T follicular helper cell (primary cell): Measurements from ENCODE around the gene OR51E1.

Experiments
- DNase-seq: peaks from one replicate; pipeline ENCODE4 v3.0.0-alpha.2; 2020; ENCODE audit warnings: low read depth

The OR51E1 gene

DNA sequence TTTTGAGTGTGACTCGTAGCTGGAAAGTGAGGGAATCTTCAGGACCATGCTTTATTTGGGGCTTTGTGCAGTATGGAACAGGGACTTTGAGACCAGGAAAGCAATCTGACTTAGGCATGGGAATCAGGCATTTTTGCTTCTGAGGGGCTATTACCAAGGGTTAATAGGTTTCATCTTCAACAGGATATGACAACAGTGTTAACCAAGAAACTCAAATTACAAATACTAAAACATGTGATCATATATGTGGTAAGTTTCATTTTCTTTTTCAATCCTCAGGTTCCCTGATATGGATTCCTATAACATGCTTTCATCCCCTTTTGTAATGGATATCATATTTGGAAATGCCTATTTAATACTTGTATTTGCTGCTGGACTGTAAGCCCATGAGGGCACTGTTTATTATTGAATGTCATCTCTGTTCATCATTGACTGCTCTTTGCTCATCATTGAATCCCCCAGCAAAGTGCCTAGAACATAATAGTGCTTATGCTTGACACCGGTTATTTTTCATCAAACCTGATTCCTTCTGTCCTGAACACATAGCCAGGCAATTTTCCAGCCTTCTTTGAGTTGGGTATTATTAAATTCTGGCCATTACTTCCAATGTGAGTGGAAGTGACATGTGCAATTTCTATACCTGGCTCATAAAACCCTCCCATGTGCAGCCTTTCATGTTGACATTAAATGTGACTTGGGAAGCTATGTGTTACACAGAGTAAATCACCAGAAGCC, 11.0 kb downstream of the OR51E1 start:
- no peak for DNase-seq

DNA sequence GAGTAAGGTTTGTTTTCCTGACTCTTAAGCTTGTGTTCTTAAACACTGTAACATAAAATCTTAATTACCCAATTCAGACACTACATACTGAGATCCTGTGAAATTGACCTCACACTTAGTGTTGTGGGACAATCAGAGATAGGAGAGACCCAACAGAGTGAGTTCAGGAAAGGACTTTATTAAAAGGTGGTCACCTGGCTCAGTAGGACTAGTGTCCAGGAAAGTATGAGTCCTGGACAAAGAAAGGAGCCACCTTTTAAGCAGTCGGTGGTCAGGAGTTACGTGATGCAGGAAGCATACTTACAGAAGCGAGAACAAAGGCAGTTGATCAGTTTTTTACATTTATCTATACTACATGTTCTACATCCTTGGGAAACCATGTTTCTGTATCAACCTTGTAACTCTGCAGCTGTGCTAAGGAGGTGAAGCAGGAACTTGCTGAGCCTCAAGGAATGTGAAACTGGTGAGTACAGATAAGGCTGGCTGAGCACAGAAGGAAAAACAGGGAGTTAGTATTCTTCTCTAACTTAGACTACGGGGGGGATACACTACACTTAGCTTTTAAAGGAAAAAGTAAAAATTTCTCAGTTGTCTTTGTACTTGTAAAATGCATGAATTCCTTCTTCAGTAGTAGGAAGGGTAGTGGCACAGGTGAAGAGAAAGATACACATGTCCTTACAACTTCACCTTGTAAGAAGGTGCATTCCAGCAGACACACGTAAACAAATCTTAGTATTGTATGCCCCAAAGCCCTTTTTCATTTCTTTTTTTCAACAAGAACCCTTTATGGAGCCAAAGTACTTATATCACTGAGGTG, 15.1 kb downstream of the OR51E1 start:
- DNase-seq, result no peak

DNA sequence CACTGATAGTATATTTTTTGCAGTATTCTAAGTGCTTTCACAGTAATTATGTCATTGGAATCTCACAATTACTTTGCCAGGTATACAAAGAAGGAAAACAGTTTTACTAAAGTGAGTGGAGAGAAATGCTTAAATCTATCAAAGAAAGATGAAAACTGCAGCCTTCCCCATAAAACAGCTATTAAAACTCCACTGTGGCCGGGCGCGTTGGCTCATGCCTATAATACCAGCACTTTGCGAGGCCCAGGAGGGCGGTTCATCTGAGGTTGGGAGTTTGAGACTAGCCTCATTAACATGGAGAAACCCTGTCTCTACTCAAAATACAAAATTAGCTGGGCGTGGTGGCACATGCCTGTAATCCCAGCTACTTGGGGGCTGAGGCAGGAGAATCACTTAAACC, 19.1 kb downstream of the OR51E1 start:
- no peak for DNase-seq

DNA sequence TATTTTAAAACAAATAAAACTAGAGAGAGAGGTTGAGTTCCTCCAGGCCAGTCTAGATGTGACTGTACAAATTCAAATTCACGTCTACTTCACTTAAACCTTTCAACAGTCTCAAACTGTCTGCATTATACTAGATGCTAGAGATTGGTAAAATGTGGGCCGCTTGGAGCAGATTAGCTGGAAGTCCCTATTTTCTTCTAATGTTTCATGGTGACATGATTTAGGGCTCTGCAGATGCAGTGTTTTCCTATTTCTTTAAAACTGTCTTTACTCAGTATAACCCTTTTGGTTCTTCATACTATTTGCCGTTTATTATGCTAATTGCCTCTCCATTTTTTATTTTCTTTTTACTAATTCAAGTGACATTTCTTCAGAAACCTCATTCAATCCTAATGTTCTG, 20.4 kb downstream of the OR51E1 start:
- no peak for DNase-seq

DNA sequence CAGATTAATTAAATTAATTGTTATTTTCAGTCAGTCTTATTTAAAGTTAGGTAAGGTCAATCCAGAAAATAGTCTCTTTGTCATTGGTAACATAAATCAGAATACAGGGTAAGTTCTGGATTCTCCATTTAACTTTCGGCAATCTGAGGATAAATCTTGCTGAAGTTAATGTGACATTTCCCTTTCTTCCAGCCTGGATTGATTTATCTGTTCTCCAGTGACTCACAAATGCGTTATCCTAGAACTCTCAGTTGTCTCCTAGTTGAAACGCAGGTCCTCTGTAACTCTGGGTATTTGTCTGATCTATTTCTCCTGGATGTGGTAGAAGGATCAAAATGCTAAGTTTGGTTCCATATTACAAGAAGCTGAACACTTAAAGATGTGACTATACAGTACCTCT, 21.0 kb downstream of the OR51E1 start:
- DNase-seq, result no peak

DNA sequence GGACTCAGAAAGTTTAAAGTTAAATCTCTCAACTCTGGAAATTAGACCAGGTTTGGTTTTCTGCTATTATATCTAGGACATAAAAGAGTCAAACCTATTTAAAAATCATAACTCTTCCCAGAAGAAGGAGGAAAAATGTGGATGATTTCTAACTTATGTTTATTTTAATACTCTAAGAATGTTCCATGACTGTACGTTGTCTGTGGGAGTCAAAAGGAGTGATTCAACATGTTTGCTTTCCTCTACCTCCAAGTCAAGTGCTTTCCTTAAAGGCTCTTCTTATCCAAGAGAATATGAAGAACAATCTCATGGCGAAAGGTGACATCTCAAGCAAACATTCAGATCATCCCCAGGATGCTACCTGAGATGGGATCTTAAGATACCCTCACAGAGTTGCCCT, 21.6 kb downstream of the OR51E1 start:
- no peak for DNase-seq

DNA sequence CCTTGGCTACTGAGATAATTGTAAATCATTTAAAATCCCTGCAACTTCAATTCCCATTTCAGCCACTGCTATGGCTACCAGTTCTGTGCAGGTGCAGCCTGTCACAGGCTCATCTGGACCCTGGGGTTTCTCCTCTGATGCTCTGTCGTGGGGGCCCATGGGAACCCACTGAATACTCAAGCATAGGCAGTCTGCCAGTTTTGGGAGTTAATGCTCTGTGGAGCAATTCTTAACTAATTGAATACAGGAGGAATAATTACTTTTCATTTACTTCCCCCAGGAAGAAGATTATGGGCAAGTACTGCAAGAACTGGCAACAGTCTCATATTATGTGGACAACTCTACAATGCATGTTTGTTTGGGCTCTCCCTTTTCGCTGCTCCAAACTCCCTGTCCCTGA, 28.0 kb downstream of the OR51E1 start:
- no peak for DNase-seq

DNA sequence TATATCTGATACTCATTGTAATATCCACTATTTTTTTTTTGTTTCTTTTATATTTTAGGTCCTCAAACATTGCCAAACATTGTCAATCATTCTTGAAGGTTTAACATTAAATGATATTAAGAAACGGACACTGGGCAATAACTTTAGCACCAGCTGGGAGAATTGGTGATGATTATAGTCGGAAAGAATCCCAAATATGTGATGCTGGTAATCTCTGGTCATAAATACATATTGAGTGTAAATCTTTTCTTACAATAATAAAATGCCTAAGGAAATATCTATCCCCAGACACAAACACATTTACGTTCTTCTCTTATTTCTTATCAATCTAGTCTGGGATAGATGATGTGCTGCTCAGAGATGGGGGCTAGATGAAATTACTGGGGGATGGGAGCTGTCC, 28.7 kb downstream of the OR51E1 start:
- no peak for DNase-seq

DNA sequence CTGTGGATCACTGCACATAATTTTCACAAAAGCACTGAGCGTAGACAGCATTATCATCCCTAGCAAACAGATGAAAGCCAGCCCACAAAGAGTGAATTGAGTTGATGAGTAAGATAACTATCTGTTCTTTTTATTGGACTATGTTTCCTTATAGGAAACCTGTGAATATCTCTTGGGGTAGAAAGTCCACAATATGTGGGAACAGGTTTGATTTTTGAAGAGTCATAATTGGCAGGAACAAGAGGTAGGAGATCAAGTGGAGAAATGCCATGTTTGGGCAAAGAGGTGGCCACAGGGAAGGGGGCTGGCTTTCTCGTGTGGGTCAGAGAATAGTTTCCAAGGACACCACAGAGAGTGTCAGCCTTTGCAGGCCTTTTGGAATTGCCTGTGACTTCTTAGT, 30.0 kb downstream of the OR51E1 start:
- DNase-seq, result no peak

DNA sequence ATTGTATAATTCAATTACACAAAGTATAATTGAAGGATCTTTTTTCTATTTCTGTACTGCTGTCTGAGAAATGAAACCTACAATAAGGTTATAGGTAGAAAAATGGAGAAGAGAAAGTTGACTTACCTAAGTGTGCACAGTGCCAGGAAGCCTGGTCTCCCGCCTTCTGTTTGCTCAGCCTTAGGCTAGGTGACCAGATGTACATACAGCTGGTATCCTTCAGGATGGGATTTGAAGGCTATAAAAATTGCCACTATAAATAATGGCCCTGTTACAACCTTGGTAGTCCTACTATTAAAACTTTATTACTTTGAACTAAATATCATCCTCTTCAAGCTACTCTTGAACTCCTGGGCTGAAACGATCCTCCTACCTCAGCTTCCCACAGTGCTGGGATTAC, 34.2 kb downstream of the OR51E1 start:
- DNase-seq, result no peak

DNA sequence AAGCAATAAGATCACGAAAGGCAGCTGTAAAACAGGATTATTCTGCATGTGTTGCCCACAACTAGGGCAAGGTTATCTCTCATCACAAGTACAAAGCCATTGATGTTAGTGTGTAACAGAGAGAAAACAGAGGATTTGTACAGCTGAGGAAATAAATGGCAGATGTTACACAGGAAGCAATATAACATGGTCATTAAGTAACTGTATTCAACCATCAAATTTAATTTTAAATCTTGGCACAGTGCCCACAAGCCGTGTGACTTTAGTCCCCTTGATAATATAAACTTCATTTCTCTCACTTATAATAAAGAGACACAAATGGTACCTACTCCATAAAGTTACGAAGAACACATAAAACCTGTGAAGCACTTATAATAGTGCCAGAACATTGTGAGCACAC, 36.6 kb downstream of the OR51E1 start:
- DNase-seq, result no peak

DNA sequence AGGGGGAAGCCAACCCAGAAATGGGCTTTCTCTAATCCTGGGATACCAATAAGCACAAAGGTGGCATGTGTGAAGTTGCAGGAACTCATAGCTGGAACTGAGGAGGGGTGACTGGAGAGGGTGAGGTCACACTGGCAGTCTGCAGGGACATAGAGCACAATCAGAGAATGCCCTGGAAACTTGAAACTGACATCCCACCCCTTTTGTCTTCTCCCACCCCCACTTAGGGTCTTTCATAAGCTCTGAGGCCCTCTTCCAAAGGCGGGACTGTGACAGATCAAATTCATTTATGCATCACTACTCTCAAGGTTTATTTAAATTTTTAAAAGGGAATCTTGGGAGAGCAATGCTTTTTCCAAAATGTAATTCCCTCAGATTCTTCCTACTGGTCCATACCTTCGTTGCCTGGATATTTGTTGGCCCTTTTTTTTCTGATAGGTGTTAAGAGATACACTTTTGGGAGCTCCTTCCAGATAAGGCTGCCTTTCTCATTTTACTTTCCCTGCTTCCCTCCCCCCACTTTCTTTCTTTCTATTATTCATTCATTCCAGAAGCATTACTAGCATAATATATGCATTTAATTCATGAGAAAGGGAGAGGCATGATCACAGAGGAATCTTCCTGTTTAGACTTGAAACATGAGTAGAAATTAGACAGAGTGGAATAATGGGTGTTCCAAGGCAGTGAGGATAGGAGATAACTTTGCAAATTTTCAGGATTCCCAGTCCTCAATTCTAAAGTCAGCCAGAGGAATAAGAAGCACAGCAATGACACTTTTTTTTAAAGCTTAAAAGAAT, 39.0 kb downstream of the OR51E1 start:
- DNase-seq, result no peak

DNA sequence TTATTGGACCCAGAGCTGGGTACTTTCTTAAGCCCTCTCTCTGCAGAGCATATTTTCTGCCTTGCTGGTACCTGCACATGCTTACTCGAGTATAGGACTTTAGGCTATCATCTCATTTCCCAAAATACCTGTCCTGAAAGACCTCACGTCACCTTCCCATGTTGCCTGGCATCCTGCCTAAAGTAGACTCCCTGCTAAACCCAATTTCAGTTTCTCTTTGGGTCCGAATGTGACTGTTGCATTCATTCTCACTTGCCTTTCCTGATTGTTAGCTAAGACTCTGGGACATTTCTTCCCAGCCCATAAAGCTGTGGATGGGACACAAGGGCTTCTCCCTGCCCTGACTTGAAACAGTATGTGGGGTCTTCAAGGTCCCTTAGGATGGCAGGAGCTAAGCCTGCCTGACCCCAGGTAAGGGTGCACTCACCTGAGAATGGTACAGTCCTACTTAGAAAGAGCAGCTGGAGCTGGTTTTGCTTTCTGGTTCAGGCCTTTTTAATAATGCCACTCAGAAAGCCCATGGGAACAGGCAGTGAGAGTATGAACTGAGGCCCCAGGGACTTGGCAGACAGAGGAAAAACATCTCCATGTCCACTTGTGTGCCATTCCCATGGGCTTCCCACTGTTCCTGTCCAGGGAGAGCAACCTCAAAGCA, 41.0 kb downstream of the OR51E1 start:
- no peak for DNase-seq

DNA sequence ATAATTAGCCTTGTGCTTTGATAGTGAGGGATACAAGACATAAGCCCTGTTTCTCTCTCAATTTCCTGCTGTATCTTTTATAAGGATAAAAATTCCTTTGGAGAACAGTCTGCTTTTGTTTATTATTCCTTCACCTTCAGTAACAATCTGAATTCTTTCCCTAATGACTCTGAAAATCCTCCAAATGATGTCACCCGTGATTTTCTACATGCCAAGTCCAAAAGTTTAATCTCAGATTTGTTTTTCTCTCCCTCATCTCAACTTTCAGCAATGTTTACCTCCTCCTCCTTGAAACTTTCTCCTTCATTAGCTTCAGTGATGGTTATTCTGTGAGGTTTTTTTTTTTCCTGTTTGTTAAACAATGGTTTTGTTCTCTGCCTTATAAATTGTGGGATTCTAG, 51.7 kb downstream of the OR51E1 start:
- no peak for DNase-seq

DNA sequence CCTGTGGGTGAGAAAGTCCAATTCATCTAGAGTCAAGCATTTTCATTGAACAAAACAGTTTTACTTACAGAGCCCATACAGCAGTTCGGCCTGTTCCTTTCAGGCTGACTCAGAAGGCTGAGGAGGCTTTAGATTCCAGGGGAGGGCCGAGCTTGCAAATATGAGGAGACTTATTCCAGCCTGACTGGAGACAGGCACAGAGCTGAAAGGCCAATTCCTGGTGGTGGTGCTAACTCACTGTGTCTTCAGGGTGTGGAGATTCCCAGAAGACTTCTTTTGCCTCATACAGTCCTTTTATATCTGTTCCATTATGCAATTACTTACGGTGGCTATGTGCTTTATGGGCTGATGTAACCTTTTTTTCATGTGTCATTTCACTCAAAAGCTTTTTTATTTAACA, 53.8 kb downstream of the OR51E1 start, which contains the start of gene OR51E2:
Gene OR51E2 (minus strand): TSS at position 269 of the 400 bp plus-strand sequence. CDS start 15,142 bp downstream, outside the sequence.
- DNase-seq, result no peak

DNA sequence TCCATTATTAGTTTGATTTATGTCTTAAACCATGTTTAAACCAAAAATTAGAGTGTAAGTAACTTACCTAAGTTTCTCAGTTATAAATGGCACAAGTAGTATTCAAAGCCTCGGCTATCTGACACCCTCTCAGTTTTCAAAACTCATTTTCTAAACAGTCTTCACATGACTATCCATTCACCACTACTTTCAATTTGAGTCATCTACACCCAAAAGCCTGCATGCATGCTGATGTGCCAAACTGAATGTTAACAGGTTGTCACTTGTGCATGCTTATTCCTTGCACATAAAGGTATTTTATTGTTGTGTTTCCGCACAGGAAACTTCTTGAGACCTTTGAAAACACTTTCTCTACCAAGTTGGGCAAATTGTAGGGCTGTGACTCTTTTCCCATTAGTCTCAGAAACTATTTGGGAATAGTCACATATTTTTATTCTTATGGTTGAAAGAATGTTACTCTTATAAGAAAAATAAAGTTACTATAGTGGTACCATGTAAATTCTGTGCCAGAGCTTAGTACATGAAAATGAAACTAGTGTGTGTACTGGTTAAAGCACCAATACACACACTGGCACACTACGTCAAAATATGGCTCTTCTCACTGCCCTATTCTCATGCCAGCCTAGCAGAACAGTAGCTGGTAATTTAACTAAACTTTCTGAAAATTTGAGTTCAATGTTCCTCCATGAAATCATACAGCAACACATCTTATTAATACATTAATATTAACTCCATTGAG, 56.1 kb downstream of the OR51E1 start:
- no peak for DNase-seq

DNA sequence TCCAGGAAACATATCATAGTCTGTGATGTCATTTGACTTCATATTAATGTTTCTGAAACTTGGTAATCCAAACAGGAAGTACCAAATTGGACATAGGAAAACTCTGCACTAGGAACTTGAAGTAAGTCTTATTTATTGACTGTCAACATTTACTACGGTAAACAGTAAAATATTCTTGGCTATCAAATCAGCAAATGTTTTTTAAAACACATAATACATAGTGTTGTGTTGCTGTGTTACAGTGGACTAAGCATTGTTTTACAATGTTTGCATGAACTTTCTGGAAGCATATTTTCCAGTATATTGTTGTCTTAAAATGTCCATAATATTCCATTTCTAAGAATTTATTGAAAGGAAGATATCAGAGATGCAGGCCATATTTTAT, 56.6 kb downstream of the OR51E1 start:
- no peak for DNase-seq

DNA sequence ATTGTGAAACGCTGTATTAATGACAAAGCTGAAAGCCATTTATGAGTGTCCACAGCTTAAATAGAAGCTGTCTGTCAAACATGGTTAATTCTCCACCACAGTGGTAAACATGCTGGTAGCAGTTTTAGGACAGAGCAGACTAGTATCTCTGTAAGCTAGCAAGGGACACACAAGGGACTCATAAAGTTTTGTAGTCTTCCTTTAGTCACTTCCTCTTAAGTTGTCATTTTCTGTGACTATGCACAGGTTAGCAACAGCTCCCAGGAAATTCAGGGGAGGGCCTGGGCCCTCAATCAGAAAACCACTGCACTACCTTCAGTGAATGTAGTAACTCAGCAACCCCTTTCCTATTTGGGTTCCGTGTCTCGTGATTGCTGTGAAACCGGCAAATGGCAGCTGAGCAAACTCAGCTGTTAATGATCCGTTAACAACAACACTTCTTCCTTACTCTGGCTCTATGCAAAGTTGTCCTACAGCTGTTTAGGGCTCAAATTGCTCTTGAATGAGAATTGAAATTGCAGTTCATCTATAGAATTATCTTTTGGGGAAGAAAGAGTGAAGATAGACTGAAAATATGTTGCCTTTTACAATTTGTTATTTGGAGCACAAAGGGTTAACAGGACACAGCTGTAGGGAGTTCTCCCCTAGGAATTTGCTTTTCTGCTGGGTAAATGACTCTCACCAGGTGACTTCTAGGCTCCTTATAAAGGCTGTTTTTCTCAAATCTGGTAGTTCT, 60.4 kb downstream of the OR51E1 start, which contains the start of gene MMP26:
Gene MMP26 (plus strand): TSS at position 731 of the 736 bp plus-strand sequence.
- no peak for DNase-seq

DNA sequence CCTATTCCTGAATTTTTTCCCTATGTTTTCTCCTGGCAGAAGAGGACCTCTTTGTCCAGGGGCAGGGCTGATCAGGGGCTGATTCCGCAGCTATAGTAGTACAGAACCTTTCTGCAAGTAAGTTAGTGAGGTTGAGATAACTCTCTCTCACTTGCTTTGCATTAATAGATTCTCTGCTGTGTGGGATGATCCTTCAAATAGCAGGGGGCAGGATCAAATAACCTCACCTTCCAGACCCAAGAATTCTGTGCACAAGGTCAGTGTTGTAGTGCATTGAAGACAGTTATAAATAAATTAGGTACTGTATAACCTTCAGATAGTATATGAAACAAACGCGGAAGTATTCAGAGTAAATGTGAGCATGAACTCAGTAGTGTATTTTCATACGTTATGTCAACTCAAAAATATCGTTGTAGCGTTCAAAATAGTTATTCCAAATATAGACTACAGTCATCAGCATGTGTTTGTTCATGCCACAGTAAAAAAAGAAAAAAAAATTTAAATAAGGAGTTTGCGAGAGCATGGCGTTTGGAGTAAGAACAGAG, 61.1 kb downstream of the OR51E1 start:
- no peak for DNase-seq
